ENCODE results near the gene CAPN15.

The CAPN15 gene

GRCh38 chr16:566475-567372 lies 39.2 kb downstream of the CAPN15 start, which contains the start of gene NHLRC4:
NHLRC4 (plus strand) TSS chr16:567005; CDS start chr16:568048, 1,043 bp downstream.
- peaks cover 8% of the 10 kb centered on the region for H3K4me1 ChIP-seq (ENCODE audit: control insufficient read depth, insufficient read depth, low read length)
- H3K36me3 ChIP-seq (ENCODE audit: control insufficient read depth, insufficient read depth, low read length), result no peaks in the 10 kb centered on the region
- H3K9ac ChIP-seq (ENCODE audit: low read length), result no peak within 1 kb of the TSS
- H3K27ac ChIP-seq (ENCODE audit: low read depth, low read length), result no peak within 1 kb of the TSS
- H3K27me3 ChIP-seq (ENCODE audit: control insufficient read depth, insufficient read depth, low read length), result no peaks in the 10 kb centered on the region
- H3K4me3 ChIP-seq (ENCODE audit: low read length), result peak within 1 kb of the TSS; percentile 44

- Histone ChIP-seq H3K36me3 (ENCODE audit: control insufficient read depth, insufficient read depth, low read length) (no peaks in the 10 kb centered on the region), H3K9ac (ENCODE audit: low read length) (no peak overlapping the region), H3K4me1 (ENCODE audit: control insufficient read depth, insufficient read depth, low read length) (peaks cover 8% of the 10 kb centered on the region), H3K27me3 (ENCODE audit: control insufficient read depth, insufficient read depth, low read length) (no peaks in the 10 kb centered on the region), H3K4me3 (ENCODE audit: low read length) (peak overlapping the region; percentile 44), H3K27ac (ENCODE audit: low read depth, low read length) (no peak overlapping the region)
Observed at GRCh38 chr16:567373-568256, 40.1 kb downstream of the CAPN15 start.

- H3K4me3 ChIP-seq (ENCODE audit: low read length), result peak overlapping the region; percentile 56
- H3K27ac ChIP-seq (ENCODE audit: low read depth, low read length), result no peak overlapping the region
- no peaks in the 10 kb centered on the region for H3K36me3 ChIP-seq (ENCODE audit: control insufficient read depth, insufficient read depth, low read length)
- H3K4me1 ChIP-seq (ENCODE audit: control insufficient read depth, insufficient read depth, low read length), result peaks cover 8% of the 10 kb centered on the region
- no peak overlapping the region for H3K9ac ChIP-seq (ENCODE audit: low read length)
- no peaks in the 10 kb centered on the region for H3K27me3 ChIP-seq (ENCODE audit: control insufficient read depth, insufficient read depth, low read length)
Observed at GRCh38 chr16:568401-569258, 41.1 kb downstream of the CAPN15 start.

- Histone ChIP-seq H3K36me3 (ENCODE audit: control insufficient read depth, insufficient read depth, low read length) (no peaks in the 10 kb centered on the region), H3K4me1 (ENCODE audit: control insufficient read depth, insufficient read depth, low read length) (peaks cover 8% of the 10 kb centered on the region), H3K4me3 (ENCODE audit: low read length) (peak within 1 kb of the TSS; percentile 67), H3K27me3 (ENCODE audit: control insufficient read depth, insufficient read depth, low read length) (no peaks in the 10 kb centered on the region), H3K27ac (ENCODE audit: low read depth, low read length) (peak within 1 kb of the TSS; percentile 80), H3K9ac (ENCODE audit: low read length) (peak within 1 kb of the TSS; percentile 40)
Observed at GRCh38 chr16:569445-570254, 42.1 kb downstream of the CAPN15 start, which contains the start of gene PIGQ. PIGQ (plus strand) TSS chr16:569968; CDS start chr16:574075, 4,107 bp downstream.

GRCh38 chr16:572865-573650 lies 45.5 kb downstream of the CAPN15 start:
- no peak overlapping the region for H3K27ac ChIP-seq (ENCODE audit: low read depth, low read length)
- H3K36me3 ChIP-seq (ENCODE audit: control insufficient read depth, insufficient read depth, low read length), result peaks cover 2% of the 10 kb centered on the region
- no peak overlapping the region for H3K4me3 ChIP-seq (ENCODE audit: low read length)
- peaks cover 4% of the 10 kb centered on the region for H3K4me1 ChIP-seq (ENCODE audit: control insufficient read depth, insufficient read depth, low read length)
- H3K27me3 ChIP-seq (ENCODE audit: control insufficient read depth, insufficient read depth, low read length), result no peaks in the 10 kb centered on the region
- H3K9ac ChIP-seq (ENCODE audit: low read length), result no peak overlapping the region

DNA sequence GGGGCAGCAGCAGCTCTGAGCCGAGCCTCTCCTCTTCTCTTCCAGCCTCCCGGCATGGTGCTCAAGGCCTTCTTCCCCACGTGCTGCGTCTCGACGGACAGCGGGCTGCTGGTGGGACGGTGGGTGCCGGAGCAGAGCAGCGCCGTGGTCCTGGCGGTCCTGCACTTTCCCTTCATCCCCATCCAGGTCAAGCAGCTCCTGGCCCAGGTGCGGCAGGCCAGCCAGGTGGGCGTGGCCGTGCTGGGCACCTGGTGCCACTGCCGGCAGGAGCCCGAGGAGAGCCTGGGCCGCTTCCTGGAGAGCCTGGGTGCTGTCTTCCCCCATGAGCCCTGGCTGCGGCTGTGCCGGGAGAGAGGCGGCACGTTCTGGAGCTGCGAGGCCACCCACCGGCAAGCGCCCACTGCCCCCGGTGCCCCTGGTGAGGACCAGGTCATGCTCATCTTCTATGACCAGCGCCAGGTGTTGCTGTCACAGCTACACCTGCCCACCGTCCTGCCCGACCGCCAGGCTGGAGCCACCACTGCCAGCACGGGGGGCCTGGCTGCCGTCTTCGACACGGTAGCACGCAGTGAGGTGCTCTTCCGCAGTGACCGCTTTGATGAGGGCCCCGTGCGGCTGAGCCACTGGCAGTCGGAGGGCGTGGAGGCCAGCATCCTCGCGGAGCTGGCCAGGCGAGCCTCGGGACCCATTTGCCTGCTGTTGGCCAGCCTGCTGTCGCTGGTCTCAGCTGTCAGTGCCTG lies 46.7 kb downstream of the CAPN15 start:
- H3K27ac ChIP-seq (ENCODE audit: low read depth, low read length), result no peak overlapping the region
- H3K4me1 ChIP-seq (ENCODE audit: control insufficient read depth, insufficient read depth, low read length), result peaks cover 1% of the 10 kb centered on the region
- no peak overlapping the region for H3K9ac ChIP-seq (ENCODE audit: low read length)
- no peak overlapping the region for H3K4me3 ChIP-seq (ENCODE audit: low read length)
- peaks cover 2% of the 10 kb centered on the region for H3K36me3 ChIP-seq (ENCODE audit: control insufficient read depth, insufficient read depth, low read length)
- H3K27me3 ChIP-seq (ENCODE audit: control insufficient read depth, insufficient read depth, low read length), result no peaks in the 10 kb centered on the region

DNA sequence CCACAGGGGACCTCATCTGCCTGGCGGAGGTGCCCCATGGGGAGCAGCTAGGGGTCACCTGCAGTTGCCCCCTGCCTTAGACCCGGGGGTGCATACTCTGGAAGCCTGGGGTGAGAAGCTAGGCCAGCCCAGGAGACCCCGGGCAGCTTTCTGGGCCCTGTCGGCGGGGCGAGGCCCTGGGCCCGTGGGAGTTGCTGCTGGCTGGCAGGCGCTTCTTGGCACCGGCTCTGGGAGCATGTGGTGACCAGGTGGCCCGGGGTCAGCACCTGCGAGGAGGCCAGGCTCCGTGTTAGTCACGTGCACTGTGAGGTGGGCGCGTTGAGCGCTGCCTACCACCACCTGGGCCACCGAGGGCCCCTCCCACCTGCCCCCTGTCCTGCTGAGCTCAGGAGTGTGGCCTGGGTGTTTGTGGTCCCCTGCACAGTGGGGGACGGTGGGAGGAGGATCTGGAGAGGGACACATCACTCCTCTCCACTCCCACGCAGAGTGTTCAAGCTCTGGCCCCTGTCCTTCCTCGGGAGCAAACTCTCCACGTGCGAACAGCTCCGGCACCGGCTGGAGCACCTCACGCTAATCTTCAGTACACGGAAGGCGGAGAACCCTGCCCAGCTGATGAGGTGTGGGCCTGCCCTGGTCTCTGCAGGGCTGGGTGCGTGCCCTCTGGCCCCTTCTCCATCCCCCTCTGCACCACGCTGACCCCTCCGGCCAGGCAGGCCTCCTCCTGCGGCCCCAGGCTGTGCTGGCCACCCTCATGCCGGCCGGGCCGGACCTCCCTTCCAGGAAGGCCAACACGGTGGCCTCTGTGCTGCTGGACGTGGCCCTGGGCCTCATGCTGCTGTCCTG lies 48.1 kb downstream of the CAPN15 start:
- Histone ChIP-seq H3K27ac (ENCODE audit: low read depth, low read length) (no peak overlapping the region), H3K4me1 (ENCODE audit: control insufficient read depth, insufficient read depth, low read length) (no peaks in the 10 kb centered on the region), H3K27me3 (ENCODE audit: control insufficient read depth, insufficient read depth, low read length) (no peaks in the 10 kb centered on the region), H3K9ac (ENCODE audit: low read length) (no peak overlapping the region), H3K36me3 (ENCODE audit: control insufficient read depth, insufficient read depth, low read length) (peaks cover 2% of the 10 kb centered on the region), H3K4me3 (ENCODE audit: low read length) (no peak overlapping the region)

- no peak overlapping the region for H3K4me3 ChIP-seq (ENCODE audit: low read length)
- no peak overlapping the region for H3K27ac ChIP-seq (ENCODE audit: low read depth, low read length)
- H3K9ac ChIP-seq (ENCODE audit: low read length), result no peak overlapping the region
- no peaks in the 10 kb centered on the region for H3K4me1 ChIP-seq (ENCODE audit: control insufficient read depth, insufficient read depth, low read length)
- H3K36me3 ChIP-seq (ENCODE audit: control insufficient read depth, insufficient read depth, low read length), result peaks cover 2% of the 10 kb centered on the region
- H3K27me3 ChIP-seq (ENCODE audit: control insufficient read depth, insufficient read depth, low read length), result no peaks in the 10 kb centered on the region
Observed at GRCh38 chr16:576197-576822, 48.8 kb downstream of the CAPN15 start.

DNA sequence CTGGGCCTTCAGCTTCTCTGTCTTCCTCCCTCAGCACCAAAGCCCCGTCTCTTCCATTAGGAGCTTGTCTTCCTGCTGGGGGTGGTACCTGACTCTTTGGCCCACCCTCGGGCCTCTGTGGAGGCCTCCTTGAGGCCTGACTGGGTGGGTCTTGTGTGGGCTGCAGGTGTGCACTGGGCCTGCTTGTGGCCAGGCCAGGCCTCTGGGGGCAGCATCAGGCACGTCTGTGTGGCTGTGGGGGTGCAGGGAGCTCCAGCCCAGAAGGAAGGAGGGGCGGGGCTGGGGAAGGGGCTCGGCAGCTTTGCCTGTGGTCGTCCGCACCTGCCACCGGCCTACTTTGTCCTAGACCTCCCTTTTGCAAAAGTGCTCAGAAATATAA lies 49.3 kb downstream of the CAPN15 start:
- Histone ChIP-seq H3K27ac (ENCODE audit: low read depth, low read length) (no peak overlapping the region), H3K4me3 (ENCODE audit: low read length) (no peak overlapping the region), H3K27me3 (ENCODE audit: control insufficient read depth, insufficient read depth, low read length) (no peaks in the 10 kb centered on the region), H3K4me1 (ENCODE audit: control insufficient read depth, insufficient read depth, low read length) (no peaks in the 10 kb centered on the region), H3K36me3 (ENCODE audit: control insufficient read depth, insufficient read depth, low read length) (peaks cover 2% of the 10 kb centered on the region), H3K9ac (ENCODE audit: low read length) (no peak overlapping the region)

Data from rectal smooth muscle tissue (tissue), 1 donor.